ENCODE measurements around the gene PLEKHA1. TPM values are rescaled to one million over a fixed set of nuclear protein-coding genes. Genes with fewer than 3 reads are reported as not detected.

PLEKHA1 gene
- total and polyA plus RNA-seq, 2 of the 13 experiments (the other 11 are each of a cell fraction or from before 2014, with no cell fraction given): 32.2 to 53.3 TPM

DNA sequence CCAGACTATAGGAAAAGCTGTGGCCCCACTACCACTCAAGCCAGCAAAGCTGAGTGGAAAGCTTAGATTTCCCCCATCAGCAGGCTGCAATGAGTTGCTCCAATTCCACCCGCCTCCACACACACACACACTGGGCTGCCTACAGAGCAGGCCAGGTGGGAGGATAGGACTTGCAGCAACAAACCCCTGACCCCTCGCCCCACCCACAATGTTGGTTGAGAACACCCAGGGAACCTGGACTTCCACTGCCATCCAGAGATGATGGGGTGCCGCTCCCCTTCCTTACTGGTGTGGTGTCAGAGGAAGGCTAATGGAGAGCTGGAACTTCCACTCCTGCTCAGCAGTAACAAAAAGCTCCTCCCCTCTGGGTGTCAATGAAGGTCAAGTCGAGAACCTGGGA, 16.8 kb upstream of the PLEKHA1 start:
- no peak for FAIRE-seq
- H3K27me3 ChIP-seq (ENCODE audit: control insufficient read depth in 1 of 2, insufficient read depth in 2 of 2, low read length in 2 of 2): no peaks in the 10 kb centered on the region
- no peak overlapping the region for H3K9ac ChIP-seq (ENCODE audit: insufficient read depth, low read depth, low read length)
- H2AFZ ChIP-seq (ENCODE audit: low read length): no peak overlapping the region
- intact Hi-C loops (cut with micrococcal nuclease; ENCODE audit: unreplicated experiment): no loop called here
- H3K4me2 ChIP-seq (ENCODE audit: low read depth, low read length): no peak overlapping the region
- ChIA-PET CTCF (ENCODE audit: low intra/inter-chr PET ratio, low total read pairs) (no interaction called here), POLR2A (interaction anchor here (1.7 kb wide), 1 partner anchor 16 kb away, joined by 7 read pairs; the partner anchor contains the start of gene PLEKHA1)
- H4K20me1 ChIP-seq (ENCODE audit: insufficient read depth, low read length): no peaks in the 10 kb centered on the region
- in situ Hi-C loops (cut with HindIII; ENCODE audit: extremely low pct_ligation_motif_present, low pct_unique_long_range_greater_than_20kb): no loop called here
- no peak for DNase-seq (ENCODE audit: low spot score)
- peaks cover 26% of the 10 kb centered on the region for H3K4me1 ChIP-seq (ENCODE audit: insufficient read depth, low read length)
- no peaks in the 10 kb centered on the region for H3K36me3 ChIP-seq (replicated peaks in 1 of 2; ENCODE audit: control insufficient read depth in 1 of 2, insufficient read depth in 2 of 2, low read length in 2 of 2)
- BruUV-seq (replicated peaks): no TSS peak
- H3K79me2 ChIP-seq (ENCODE audit: insufficient read depth, low read length): no peaks in the 10 kb centered on the region
- no peak for ATAC-seq
- no peaks in the 10 kb centered on the region for H3K9me3 ChIP-seq (ENCODE audit: low read length)
- no peak overlapping the region for H3K4me3 ChIP-seq (replicated peaks in 1 of 3; ENCODE audit: insufficient read depth in 1 of 3, low read depth in 2 of 3, low read length in 3 of 3)
- no peak overlapping the region for H3K27ac ChIP-seq (ENCODE audit: extremely low read length, insufficient read depth, low read length)
- 38% methylated on average over 3 of the region's 4 CpGs for WGBS (ENCODE audit: low lambda C conversion rate)
- TF ChIP-seq HOXA9 (CRISPR knock-in tag; IDR thresholded peaks at IDR 0.05; ENCODE audit: borderline replicate concordance) (no peak), SAFB2 (CRISPR knock-in tag; IDR thresholded peaks at IDR 0.05; ENCODE audit: borderline replicate concordance, low read depth) (no peak), FOXA3 (CRISPR knock-in tag; IDR thresholded peaks at IDR 0.05) (no peak), SP2 (CRISPR knock-in tag; IDR thresholded peaks at IDR 0.05) (no peak), ZNF563 (CRISPR knock-in tag; IDR thresholded peaks at IDR 0.05) (no peak), SUZ12 (IDR thresholded peaks at IDR 0.05; ENCODE audit: low read depth, low read length) (no peak), ZNF768 (CRISPR knock-in tag; IDR thresholded peaks at IDR 0.05) (no peak)
- TF ChIP-seq, protein P1, sequence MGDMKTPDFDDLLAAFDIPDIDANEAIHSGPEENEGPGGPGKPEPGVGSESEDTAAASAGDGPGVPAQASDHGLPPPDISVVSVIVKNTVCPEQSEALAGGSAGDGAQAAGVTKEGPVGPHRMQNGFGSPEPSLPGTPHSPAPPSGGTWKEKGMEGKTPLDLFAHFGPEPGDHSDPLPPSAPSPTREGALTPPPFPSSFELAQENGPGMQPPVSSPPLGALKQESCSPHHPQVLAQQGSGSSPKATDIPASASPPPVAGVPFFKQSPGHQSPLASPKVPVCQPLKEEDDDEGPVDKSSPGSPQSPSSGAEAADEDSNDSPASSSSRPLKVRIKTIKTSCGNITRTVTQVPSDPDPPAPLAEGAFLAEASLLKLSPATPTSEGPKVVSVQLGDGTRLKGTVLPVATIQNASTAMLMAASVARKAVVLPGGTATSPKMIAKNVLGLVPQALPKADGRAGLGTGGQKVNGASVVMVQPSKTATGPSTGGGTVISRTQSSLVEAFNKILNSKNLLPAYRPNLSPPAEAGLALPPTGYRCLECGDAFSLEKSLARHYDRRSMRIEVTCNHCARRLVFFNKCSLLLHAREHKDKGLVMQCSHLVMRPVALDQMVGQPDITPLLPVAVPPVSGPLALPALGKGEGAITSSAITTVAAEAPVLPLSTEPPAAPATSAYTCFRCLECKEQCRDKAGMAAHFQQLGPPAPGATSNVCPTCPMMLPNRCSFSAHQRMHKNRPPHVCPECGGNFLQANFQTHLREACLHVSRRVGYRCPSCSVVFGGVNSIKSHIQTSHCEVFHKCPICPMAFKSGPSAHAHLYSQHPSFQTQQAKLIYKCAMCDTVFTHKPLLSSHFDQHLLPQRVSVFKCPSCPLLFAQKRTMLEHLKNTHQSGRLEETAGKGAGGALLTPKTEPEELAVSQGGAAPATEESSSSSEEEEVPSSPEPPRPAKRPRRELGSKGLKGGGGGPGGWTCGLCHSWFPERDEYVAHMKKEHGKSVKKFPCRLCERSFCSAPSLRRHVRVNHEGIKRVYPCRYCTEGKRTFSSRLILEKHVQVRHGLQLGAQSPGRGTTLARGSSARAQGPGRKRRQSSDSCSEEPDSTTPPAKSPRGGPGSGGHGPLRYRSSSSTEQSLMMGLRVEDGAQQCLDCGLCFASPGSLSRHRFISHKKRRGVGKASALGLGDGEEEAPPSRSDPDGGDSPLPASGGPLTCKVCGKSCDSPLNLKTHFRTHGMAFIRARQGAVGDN (CRISPR knock-in tag; IDR thresholded peaks at IDR 0.05): no peak
- TF ChIP-seq, protein P2, sequence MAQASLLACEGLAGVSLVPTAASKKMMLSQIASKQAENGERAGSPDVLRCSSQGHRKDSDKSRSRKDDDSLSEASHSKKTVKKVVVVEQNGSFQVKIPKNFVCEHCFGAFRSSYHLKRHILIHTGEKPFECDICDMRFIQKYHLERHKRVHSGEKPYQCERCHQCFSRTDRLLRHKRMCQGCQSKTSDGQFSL (CRISPR knock-in tag; IDR thresholded peaks at IDR 0.05): no peak
- TF ChIP-seq, protein P3, sequence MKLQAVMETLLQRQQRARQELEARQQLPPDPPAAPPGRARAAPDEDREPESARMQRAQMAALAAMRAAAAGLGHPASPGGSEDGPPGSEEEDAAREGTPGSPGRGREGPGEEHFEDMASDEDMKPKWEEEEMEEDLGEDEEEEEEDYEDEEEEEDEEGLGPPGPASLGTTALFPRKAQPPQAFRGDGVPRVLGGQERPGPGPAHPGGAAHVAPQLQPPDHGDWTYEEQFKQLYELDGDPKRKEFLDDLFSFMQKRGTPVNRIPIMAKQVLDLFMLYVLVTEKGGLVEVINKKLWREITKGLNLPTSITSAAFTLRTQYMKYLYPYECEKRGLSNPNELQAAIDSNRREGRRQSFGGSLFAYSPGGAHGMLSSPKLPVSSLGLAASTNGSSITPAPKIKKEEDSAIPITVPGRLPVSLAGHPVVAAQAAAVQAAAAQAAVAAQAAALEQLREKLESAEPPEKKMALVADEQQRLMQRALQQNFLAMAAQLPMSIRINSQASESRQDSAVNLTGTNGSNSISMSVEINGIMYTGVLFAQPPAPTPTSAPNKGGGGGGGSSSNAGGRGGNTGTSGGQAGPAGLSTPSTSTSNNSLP (IDR thresholded peaks at IDR 0.05; ENCODE audit: low read depth, low read length): no peak
